Spleen (tissue), 7 donors: ENCODE results near the gene GPC3.

ENCODE experiments used
- CTCF ChIP-seq, 11 experiments: fragments of 200-600 bp in 7 of 11; fragments of 450-650 bp in 4 of 11; sonication (generic) in 4 of 11; IDR thresholded peaks in 8 of 11; conservative IDR thresholded peaks in 3 of 11; 1 replicate in 7 of 11; 2 replicates in 4 of 11; pipeline versions ENCODE4 v1.4.0 to v1.8.0; 2016 to 2021; ENCODE audit warnings: antibody characterized with exemption in 11 of 11, inconsistent platforms in 4 of 11, mild to moderate bottlenecking in 1 of 11
- POLR2A ChIP-seq, 3 donors: fragments of 450-650 bp; IDR thresholded peaks; one replicate each; pipeline ENCODE4 v1.5.1; 2017; ENCODE audit warnings: antibody characterized with exemption in 3 of 3, mild to moderate bottlenecking in 1 of 3
- donor health status: DM: no; HTN: no; CAD: no; lungs with moderate emphysema.
- donor health status: DM: no; HTN: no; CAD: no.
- donor health status: DM: no; HTN: no; CAD: no.

- TF ChIP-seq CTCF (IDR thresholded peaks at IDR 0.05 in 8 of 11, conservative IDR thresholded peaks at IDR 0.05 in 3 of 11) (no peak), POLR2A (IDR thresholded peaks at IDR 0.05) (no peak)
Observed at GRCh38 chrX:133953078-133953477, 32.3 kb downstream of the GPC3 start.
